Right lobe of liver (tissue), 6 donors: ENCODE results near the gene PDGFD. TPM values are rescaled to one million over a fixed set of nuclear protein-coding genes. Genes with fewer than 3 reads are reported as not detected.
A peak's percentile ranks its signal among the peaks of the same experiment; 100 is the strongest.

Source experiments
- ATAC-seq, 4 donors: fragments of 200-7000 bp; cut with Tn5 transposase; one replicate each; pipeline ENCODE4 v1.9.1; 2020; ENCODE audit warnings: mild to moderate bottlenecking in 4 of 4, moderate library complexity in 4 of 4
- DNase-seq, 3 donors: peaks; one replicate each; pipeline ENCODE4 v3.0.0-alpha.2; 2020
- H3K27ac ChIP-seq, 3 donors: fragments of 200-600 bp; one replicate each; pipeline ENCODE4 v1.8.0; 2022
- H3K27me3 ChIP-seq, 2 donors: fragments of 200-600 bp; one replicate each; pipeline ENCODE4 v1.8.0; 2022
- H3K36me3 ChIP-seq, 4 donors: fragments of 200-600 bp; sonication (generic) in 1 of 4; one replicate each; pipeline versions ENCODE4 v1.5.1 to v1.8.0; 2017 to 2022; ENCODE audit warnings: control low read depth in 1 of 4
- H3K4me1 ChIP-seq, 4 donors: fragments of 200-600 bp; sonication (generic) in 1 of 4; one replicate each; pipeline versions ENCODE4 v1.5.1 to v1.8.0; 2017 to 2022; ENCODE audit warnings: control low read depth in 1 of 4
- H3K4me3 ChIP-seq, 3 donors: fragments of 200-600 bp; one replicate each; pipeline ENCODE4 v1.8.0; 2022
- H3K9me3 ChIP-seq, 4 donors: fragments of 200-600 bp; sonication (generic) in 1 of 4; one replicate each; pipeline versions ENCODE4 v1.5.1 to v1.8.0; 2017 to 2022; ENCODE audit warnings: control low read depth in 1 of 4
- POLR2A ChIP-seq: fragments of 450-650 bp; IDR thresholded peaks from one replicate; pipeline ENCODE4 v1.6.1; 2017; ENCODE audit warnings: antibody characterized with exemption, mild to moderate bottlenecking
- WGBS: methylation state at CpG from one replicate; pipeline ENCODE4 v1.1.6; 2018; ENCODE audit warnings: low coverage, low lambda C conversion rate; ENCODE audit not compliant: insufficient coverage; ENCODE audit errors: missing lambda C conversion rate; 5-methylcytosine and 5-hydroxymethylcytosine counted together
- intact Hi-C, 2 donors: fragments of 100-400 bp; cut with DNase I; formaldehyde crosslinking; loops; one replicate each; pipeline versions ENCODE4 v1.11.2 to v1.14.1; 2022
- total RNA-seq, 6 experiments: library from RNA; depleted of rRNA in 2 of 6; stranded (reverse); fragments of >200 nt in 2 of 6; fragmentation: NEBNext Ultra II Directional in 3 of 6; extraction: Animal tissue kit (Norgen Biotek cat#: 25700) in 3 of 6; gene quantifications; one replicate each; pipeline versions ENCODE4 v1.1.0 to v1.2.4, GENCODE V29; 2016 to 2023
- TF ChIP-seq, protein P1 (sequence below), 4 donors: fragments of 200-600 bp in 3 of 4; fragments of 450-650 bp in 1 of 4; IDR thresholded peaks; one replicate each; pipeline versions ENCODE4 v1.5.1 to v1.8.0; 2016 to 2022; ENCODE audit warnings: antibody characterized with exemption in 4 of 4, mild to moderate bottlenecking in 2 of 4
- donor health status: DM: no; HTN: yes; CAD: no.
- donor health status: DM: no; HTN: no; CAD: no.
- donor health status: DM: no; HTN: no; CAD: no.
- donor health status: DM: no; HTN: yes; CAD: no.
- donor health status: DM: no; HTN: yes; CAD: no.

PDGFD gene
- total RNA-seq, 6 experiments from 2014 or later, result 0.84 to 1.6 (median 1.1) TPM

DNA sequence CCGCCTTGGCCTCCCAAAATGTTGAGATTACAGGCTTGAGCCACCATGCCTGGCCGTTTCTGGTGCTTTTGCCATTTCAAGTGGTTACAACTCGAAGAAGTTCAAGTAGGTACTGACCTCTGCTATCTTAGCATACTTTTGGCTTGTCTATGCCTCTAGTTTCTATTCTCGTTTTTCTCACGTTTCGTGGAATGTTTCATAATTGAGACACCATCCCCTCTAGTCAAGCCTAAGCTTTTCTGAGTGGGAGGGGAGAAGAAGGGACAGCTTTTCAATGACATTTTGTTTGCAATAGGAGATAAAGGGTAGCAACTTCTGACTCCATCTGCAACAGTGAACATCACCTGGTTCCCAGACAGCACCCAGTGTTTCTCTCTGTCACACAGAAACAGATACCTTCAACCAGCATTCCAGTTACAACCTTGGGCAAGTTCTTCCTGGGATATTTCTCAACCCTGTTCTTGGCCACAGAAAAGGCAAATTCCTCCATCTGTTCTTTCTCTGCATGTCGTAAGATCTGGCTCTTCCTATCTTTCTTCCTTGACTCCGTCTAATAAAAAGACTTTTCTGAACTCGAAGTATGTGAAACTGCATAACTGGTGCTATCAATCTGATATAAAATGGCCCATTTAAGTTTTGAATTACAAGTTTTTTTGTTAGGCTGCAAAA, 102.0 kb downstream of the PDGFD start:
- Histone ChIP-seq H3K27me3 (no peaks in the 10 kb centered on the region), H3K4me3 (no peak overlapping the region), H3K27ac (no peak overlapping the region), H3K9me3 (no peaks in the 10 kb centered on the region), H3K4me1 (no peaks in the 10 kb centered on the region), H3K36me3 (no peaks in the 10 kb centered on the region)
- TF ChIP-seq POLR2A, result no peak
- TF ChIP-seq, protein P1, sequence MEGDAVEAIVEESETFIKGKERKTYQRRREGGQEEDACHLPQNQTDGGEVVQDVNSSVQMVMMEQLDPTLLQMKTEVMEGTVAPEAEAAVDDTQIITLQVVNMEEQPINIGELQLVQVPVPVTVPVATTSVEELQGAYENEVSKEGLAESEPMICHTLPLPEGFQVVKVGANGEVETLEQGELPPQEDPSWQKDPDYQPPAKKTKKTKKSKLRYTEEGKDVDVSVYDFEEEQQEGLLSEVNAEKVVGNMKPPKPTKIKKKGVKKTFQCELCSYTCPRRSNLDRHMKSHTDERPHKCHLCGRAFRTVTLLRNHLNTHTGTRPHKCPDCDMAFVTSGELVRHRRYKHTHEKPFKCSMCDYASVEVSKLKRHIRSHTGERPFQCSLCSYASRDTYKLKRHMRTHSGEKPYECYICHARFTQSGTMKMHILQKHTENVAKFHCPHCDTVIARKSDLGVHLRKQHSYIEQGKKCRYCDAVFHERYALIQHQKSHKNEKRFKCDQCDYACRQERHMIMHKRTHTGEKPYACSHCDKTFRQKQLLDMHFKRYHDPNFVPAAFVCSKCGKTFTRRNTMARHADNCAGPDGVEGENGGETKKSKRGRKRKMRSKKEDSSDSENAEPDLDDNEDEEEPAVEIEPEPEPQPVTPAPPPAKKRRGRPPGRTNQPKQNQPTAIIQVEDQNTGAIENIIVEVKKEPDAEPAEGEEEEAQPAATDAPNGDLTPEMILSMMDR (IDR thresholded peaks at IDR 0.05), result no peak
- ATAC-seq (no peak), DNase-seq (no peak)
- WGBS, result 32% methylated on average over 9 of the region's 9 CpGs
- intact Hi-C loops, result no loop called here

DNA sequence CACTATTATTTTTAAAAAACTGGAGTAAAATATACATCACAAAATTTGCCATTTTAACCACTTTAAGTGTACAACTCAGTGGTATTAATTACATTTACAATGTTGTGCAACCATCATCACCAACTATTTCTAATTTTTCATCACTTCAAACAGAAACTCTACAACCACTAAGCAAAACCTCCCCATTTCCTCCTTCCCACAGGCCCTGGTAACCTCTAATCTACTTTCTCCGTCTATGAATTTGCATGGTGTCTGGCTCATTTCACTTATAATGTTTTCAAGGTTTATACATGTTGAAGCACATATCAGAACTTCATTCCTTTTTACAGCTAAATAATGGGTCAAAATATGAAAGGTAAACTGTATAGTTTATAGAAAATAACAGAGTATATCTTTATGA, 103.1 kb downstream of the PDGFD start:
- DNase-seq, result no peak
- no peak overlapping the region for H3K4me3 ChIP-seq
- ATAC-seq, result no peak
- H3K27me3 ChIP-seq, result no peaks in the 10 kb centered on the region
- no peaks in the 10 kb centered on the region for H3K9me3 ChIP-seq
- TF ChIP-seq, protein P1 (IDR thresholded peaks at IDR 0.05), result no peak
- H3K27ac ChIP-seq, result no peak overlapping the region
- no peaks in the 10 kb centered on the region for H3K36me3 ChIP-seq
- WGBS, result 33% methylated on average over 1 of the region's 1 CpG
- intact Hi-C loops, result no loop called here
- no peaks in the 10 kb centered on the region for H3K4me1 ChIP-seq

DNA sequence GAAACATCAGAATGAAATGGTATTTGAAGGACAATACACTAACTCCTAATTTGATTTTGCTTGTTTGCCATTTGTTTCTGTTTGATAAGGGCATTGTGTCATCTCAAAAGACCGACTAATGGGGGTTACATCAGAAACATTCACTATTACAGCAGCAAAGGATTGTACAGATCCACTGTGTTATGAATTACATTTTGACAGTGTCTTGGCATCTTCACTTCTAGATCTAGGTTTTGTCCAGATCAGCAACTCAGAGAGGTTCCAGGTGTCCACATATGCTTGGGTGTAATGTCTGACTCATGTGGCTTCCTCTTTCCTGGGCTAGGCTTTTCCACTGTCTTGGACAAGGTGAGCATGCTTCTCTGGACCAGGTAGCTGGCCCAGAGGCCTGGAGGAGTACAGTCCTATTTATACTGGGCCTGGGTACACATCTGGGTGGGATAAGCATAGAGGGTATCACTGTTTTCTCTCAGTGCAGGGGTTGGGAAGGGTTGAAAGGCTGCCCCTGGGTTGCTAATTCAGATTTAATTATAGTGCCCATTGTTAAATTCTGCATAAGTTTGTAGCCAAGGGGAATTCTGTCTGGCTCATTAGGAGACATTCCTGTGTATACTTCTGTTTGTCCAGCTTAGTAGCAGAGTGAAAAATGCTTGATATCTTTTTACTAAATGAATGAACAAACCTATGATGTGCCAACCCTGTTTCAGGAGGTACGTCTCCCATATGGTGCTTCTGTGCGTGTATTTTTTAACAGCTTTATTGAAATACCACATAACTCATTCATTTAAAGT, 103.7 kb downstream of the PDGFD start:
- H3K4me1 ChIP-seq, result no peaks in the 10 kb centered on the region
- ATAC-seq, result peak in 1 of 4 donors; percentile 6
- intact Hi-C loops, result no loop called here
- DNase-seq, result no peak
- no peaks in the 10 kb centered on the region for H3K36me3 ChIP-seq
- WGBS, result 54% methylated on average over 3 of the region's 3 CpGs
- TF ChIP-seq, protein P1 (IDR thresholded peaks at IDR 0.05), result no peak
- no peak for TF ChIP-seq POLR2A
- no peak overlapping the region for H3K27ac ChIP-seq
- H3K4me3 ChIP-seq, result no peak overlapping the region
- H3K9me3 ChIP-seq, result no peaks in the 10 kb centered on the region
- H3K27me3 ChIP-seq, result no peaks in the 10 kb centered on the region

DNA sequence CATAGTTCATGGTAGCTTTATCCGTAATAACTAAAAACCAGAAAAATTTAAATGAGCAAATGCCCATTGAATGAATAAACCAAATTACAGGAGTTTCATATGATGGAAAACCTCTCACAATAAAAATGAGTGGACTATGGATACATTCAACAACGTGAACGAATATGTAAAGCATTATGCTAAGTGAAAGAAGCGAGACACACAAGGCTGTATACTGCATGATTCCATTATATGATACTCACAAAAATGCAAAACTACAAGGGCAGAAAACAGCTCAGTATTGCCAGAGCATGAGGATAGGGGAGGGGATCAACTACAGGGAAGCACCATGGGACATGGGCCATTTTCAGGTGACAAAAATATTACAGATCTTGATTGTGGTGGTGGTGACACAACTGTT, 105.3 kb downstream of the PDGFD start:
- TF ChIP-seq, protein P1 (IDR thresholded peaks at IDR 0.05), result no peak
- TF ChIP-seq POLR2A, result no peak
- H3K4me3 ChIP-seq, result no peak overlapping the region
- intact Hi-C loops, result no loop called here

More for the DNA sequence above, 105.3 kb downstream of the PDGFD start:
- H3K36me3 ChIP-seq, result no peaks in the 10 kb centered on the region
- H3K27me3 ChIP-seq, result no peaks in the 10 kb centered on the region
- H3K9me3 ChIP-seq, result no peaks in the 10 kb centered on the region
- no peak overlapping the region for H3K27ac ChIP-seq
- no peaks in the 10 kb centered on the region for H3K4me1 ChIP-seq
- ATAC-seq (no peak), DNase-seq (no peak)
- 79% methylated on average over 4 of the region's 4 CpGs for WGBS
